Measurements from ENCODE around the gene ST3GAL3. TPM values are rescaled to one million over a fixed set of nuclear protein-coding genes. Genes with fewer than 3 reads are reported as not detected.

ST3GAL3 gene
- total and polyA plus RNA-seq, 2 donors (not counting 3 experiments of a cell fraction or from before 2014, with no cell fraction given), result 14.3 to 35.8 TPM

- intact Hi-C loops (cut with micrococcal nuclease) (loop anchor here (1.0 kb wide), 1 partner anchor 11 kb away; the partner anchor contains the start of gene CCDC24), dilution Hi-C loops (cut with MboI; ENCODE audit: extremely low pct_ligation_motif_present, low sequenced_read_pairs) (no loop called here)
- Histone ChIP-seq H3K4me3 (replicated peaks in 1 of 3; ENCODE audit: insufficient read depth in 1 of 3, low read depth in 1 of 3, low read length in 3 of 3) (peak overlapping the region; percentile 46 to 66 (median 50)), H2AFZ (ENCODE audit: low read depth, low read length) (no peak overlapping the region), H3K36me3 (ENCODE audit: control insufficient read depth in 2 of 2, extremely low read depth in 1 of 2, insufficient read depth in 2 of 2, low read length in 2 of 2) (peaks cover 0 to 17% of the 10 kb centered on the region in 2 experiments), H4K20me1 (replicated peaks; ENCODE audit: control insufficient read depth, extremely low read depth, insufficient read depth, low read length) (no peaks in the 10 kb centered on the region), H3K4me2 (ENCODE audit: insufficient read depth, low read length) (peak overlapping the region; percentile 53), H3K79me2 (ENCODE audit: control insufficient read depth, insufficient read depth, low read length) (peaks cover 40% of the 10 kb centered on the region), H3K9me3 (replicated peaks; ENCODE audit: control insufficient read depth, insufficient read depth, low read length) (no peaks in the 10 kb centered on the region), H3K9ac (replicated peaks; ENCODE audit: extremely low read depth, insufficient read depth, low read length) (peak overlapping the region; percentile 74), H3K27me3 (ENCODE audit: control insufficient read depth in 2 of 2, insufficient read depth in 2 of 2, low read length in 2 of 2) (no peaks in the 10 kb centered on the region), H3K4me1 (ENCODE audit: control insufficient read depth, extremely low read depth, insufficient read depth, low read length) (peaks cover 27% of the 10 kb centered on the region), H3K9me1 (replicated peaks; ENCODE audit: control insufficient read depth, extremely low read depth, insufficient read depth, low read length) (no peaks in the 10 kb centered on the region), H3K27ac (ENCODE audit: insufficient read depth, low read depth, low read length) (peak overlapping the region; percentile 13)
- BruUV-seq (replicated peaks), result no TSS peak
- FAIRE-seq (peak; percentile 28), DNase-seq (ENCODE audit: low read depth, low spot score) (no peak)
- POLR2A ChIA-PET, result no interaction called here
- TF ChIP-seq POLR2A (IDR thresholded peaks at IDR 0.05; ENCODE audit: low read depth, low read length) (no peak), JUN (IDR thresholded peaks at IDR 0.05; ENCODE audit: borderline replicate concordance, insufficient read depth, insufficient read length, low read depth) (no peak), GATA2 (IDR thresholded peaks at IDR 0.05; ENCODE audit: insufficient read depth, insufficient read length, low read depth, low read length) (no peak), FOS (IDR thresholded peaks at IDR 0.05; ENCODE audit: borderline replicate concordance, insufficient read depth, low read length) (no peak), POLR2AphosphoS5 (IDR thresholded peaks at IDR 0.05; ENCODE audit: insufficient read depth, low read depth, low read length) (no peak), MYC (IDR thresholded peaks at IDR 0.05; ENCODE audit: low read depth, low read length) (no peak), EZH2 (IDR thresholded peaks at IDR 0.05; ENCODE audit: borderline replicate concordance, low read depth, low read length, severe bottlenecking) (no peak), MAX (IDR thresholded peaks at IDR 0.05; ENCODE audit: insufficient read depth, insufficient read length) (no peak)
- TF ChIP-seq, protein P1, sequence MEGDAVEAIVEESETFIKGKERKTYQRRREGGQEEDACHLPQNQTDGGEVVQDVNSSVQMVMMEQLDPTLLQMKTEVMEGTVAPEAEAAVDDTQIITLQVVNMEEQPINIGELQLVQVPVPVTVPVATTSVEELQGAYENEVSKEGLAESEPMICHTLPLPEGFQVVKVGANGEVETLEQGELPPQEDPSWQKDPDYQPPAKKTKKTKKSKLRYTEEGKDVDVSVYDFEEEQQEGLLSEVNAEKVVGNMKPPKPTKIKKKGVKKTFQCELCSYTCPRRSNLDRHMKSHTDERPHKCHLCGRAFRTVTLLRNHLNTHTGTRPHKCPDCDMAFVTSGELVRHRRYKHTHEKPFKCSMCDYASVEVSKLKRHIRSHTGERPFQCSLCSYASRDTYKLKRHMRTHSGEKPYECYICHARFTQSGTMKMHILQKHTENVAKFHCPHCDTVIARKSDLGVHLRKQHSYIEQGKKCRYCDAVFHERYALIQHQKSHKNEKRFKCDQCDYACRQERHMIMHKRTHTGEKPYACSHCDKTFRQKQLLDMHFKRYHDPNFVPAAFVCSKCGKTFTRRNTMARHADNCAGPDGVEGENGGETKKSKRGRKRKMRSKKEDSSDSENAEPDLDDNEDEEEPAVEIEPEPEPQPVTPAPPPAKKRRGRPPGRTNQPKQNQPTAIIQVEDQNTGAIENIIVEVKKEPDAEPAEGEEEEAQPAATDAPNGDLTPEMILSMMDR (IDR thresholded peaks at IDR 0.05; ENCODE audit: extremely low read depth in 1 of 2, insufficient read depth in 1 of 2, low read depth in 1 of 2, low read length in 2 of 2), result no peak
- CTCF ChIA-PET, result no interaction called here
Observed at GRCh38 chr1:43980255-43981134, 273.2 kb downstream of the ST3GAL3 start.

Small RNAs within 50 kb of the gene (microRNA-seq; reads per million reads assigned to microRNA genes)
- not detected for gene MIR6079 (ENCODE audit: borderline number of aligned reads, borderline replicate concordance)

Small RNAs within 50 kb of the gene (small RNA-seq; reads per million reads assigned to genes)
- gene AL451062.2 (ENCODE audit: insufficient read depth, insufficient read length, low read depth, low replicate concordance), result not detected
- gene RF00026 (ENCODE audit: insufficient read depth, insufficient read length, low read depth, low replicate concordance), result not detected

Other genes with a start within 250 kb of the ST3GAL3 start
- 271 and 338 TPM in 2 replicates for gene PTPRF, start 176.7 kb upstream of the ST3GAL3 start, total RNA-seq
- gene PTPRF, start 176.7 kb upstream of the ST3GAL3 start, polyA plus RNA-seq, result 217 and 267 TPM in 2 replicates
- gene KDM4A, start 57.4 kb upstream of the ST3GAL3 start, total RNA-seq, result 46.9 and 53.3 TPM in 2 replicates
- 16.3 and 21.0 TPM in 2 replicates for gene KDM4A, start 57.4 kb upstream of the ST3GAL3 start, polyA plus RNA-seq
- gene ARTN, start 226.3 kb downstream of the ST3GAL3 start, total RNA-seq, result 0.18 and 0.48 TPM in 2 replicates
- 0.11 TPM in 2 replicates for gene ARTN, start 226.3 kb downstream of the ST3GAL3 start, polyA plus RNA-seq
- 25.8 and 29.3 TPM in 2 replicates for gene IPO13, start 239.4 kb downstream of the ST3GAL3 start, total RNA-seq
- gene IPO13, start 239.4 kb downstream of the ST3GAL3 start, polyA plus RNA-seq, result 28.9 and 32.3 TPM in 2 replicates